ENCODE data around the gene RNF19B.

RNF19B gene

DNA sequence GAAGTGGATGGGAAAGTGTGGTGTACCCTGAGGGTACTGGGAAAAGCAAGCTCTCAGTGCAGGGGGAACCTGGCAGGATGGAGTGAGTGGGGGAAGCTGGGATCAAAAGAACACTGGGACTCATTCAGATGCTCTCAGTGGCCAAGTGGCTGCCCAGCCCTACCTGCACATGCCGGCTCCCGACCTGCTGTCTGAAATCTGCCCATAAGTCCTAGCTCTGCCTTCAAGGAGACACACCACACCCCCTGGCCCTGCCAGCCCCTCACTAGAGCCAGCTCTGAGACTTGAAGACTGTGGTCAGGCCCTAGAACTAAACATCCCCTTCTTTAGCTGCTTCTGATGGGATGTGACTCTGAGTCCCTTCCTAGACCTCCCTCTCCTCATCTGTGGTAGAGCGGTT, 65.7 kb downstream of the RNF19B start:
- peak overlapping the region; percentile 89 for H3K27ac ChIP-seq
- TF ChIP-seq ZFX (IDR thresholded peaks at IDR 0.05; ENCODE audit: borderline replicate concordance) (no peak), CTCF (IDR thresholded peaks at IDR 0.05) (no peak)

- peak overlapping the region; percentile 89; the same call in 1 of the 2 replicates for H3K27ac ChIP-seq
- TF ChIP-seq ZFX (IDR thresholded peaks at IDR 0.05; ENCODE audit: borderline replicate concordance) (no peak), CTCF (IDR thresholded peaks at IDR 0.05) (no peak)
Observed at GRCh38 chr1:32898056-32898455, 66.6 kb downstream of the RNF19B start.

DNA sequence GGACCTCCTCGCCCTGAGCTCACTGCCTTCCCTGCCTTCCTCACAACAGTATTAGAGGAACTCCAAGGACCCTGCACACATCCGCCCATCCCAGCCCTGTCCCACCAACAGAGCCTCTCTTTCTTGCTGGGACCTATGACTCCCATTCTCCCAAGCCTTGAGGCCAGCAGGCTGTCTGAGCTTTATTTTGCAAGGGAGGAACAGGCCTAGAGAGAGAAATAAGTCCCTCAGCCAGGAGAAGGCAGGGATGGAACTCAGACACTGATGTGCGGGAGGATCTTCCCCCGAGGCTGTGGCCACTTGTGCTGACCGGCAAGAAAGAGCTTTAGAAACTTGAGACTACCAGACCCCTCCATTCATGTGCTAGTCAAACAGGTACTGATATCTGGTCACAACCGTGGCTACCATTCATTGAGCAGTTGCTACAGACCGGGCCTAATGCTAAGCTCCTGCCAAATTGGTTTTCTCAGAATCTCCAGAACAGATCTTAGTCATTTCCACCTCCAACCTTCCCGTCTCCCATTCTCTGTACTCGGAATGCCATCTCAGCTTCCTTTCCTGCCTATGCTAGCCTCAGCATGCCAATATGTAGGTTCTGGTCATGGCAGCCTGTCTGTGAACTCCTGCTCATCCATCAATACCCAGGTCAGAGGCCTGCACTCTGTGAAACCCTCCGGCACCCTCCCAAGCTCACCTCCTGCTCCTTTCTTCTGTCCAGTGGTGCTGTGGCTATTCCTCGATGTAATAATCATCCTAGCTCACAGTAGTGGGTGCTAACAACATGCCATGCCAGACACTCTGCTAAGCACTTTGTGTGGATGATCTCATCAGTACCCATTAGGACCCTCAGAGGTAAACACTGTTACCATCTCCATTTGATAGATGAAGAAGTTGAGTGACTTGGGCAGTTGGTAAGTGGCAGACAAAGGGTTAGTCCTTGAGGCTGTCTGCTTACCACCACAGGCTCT, 67.2 kb downstream of the RNF19B start:
- H3K27ac ChIP-seq: peak overlapping the region; percentile 33; the same call in 1 of the 2 replicates
- TF ChIP-seq ZFX (IDR thresholded peaks at IDR 0.05; ENCODE audit: borderline replicate concordance) (no peak), CTCF (IDR thresholded peaks at IDR 0.05) (no peak)

DNA sequence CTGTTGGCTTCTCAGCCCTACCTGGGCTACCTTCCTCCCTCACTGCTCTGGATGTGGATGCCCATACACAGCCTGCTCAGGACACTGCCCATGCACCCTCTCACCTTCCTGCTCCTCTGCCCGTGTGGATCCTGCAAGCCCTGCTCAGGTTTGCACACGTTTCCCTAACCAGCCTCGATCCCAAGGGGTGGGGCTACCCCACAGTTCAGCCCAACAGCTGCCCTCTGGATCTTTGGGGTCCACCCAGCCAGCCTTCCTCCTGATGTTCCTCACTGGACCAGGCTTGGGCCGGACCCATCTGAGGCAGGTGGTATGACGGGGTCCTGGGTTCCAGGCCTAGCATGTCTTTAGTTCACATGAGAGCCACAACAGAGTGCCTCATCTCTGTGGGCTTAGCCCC, 68.2 kb downstream of the RNF19B start:
- TF ChIP-seq ZFX (IDR thresholded peaks at IDR 0.05; ENCODE audit: borderline replicate concordance) (no peak), CTCF (IDR thresholded peaks at IDR 0.05) (no peak)
- H3K27ac ChIP-seq: peak overlapping the region; percentile 33; the same call in 1 of the 2 replicates

DNA sequence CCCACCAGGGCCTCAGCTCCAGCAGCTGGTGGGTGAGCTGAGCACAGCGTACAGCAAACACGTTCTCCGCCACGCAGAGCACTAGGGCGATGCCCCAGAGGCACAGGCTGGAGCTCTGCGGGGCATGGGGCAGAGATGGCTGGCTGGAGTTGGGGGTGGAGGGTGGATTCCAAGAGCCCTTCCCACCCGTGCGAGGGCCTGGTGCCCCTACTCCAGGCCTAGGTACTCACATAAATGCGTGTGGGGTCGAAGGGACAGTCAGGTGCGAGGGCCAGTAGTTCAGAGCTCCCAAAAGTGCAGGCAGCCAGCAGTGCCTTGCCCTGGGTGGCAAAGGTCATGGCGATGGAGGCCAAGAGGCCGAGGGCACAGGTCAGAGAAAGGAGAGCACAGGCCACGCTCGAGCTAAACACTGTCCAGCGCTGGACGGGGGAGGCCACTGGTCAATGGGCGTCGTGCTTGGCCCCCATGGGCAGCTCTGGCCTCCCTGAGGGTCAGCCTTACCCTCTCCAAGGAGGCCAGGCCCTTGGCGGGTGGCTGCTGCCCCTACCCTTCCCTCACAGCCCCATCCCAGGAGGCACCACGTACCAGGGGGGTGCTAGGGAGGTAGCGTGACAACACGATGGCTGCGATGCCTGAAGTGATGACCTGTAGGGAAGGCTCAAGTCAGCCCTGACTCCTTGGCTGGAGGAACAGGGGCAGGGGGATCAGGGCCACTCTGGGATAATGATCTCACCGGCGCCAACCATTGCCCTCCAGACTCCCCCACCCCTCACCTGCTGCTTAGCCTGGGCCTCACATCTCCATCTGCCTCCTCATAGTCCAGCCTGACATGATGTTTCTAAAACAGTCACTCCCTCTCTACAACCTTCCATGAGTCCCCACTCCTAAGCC, 69.0 kb downstream of the RNF19B start:
- H3K27ac ChIP-seq: peak overlapping the region; percentile 92
- no peak for TF ChIP-seq ZFX (IDR thresholded peaks at IDR 0.05; ENCODE audit: borderline replicate concordance)
- no peak for TF ChIP-seq CTCF (IDR thresholded peaks at IDR 0.05)

GRCh38 chr1:32894681-32895080, 69.9 kb downstream of the RNF19B start:
- TF ChIP-seq CTCF (IDR thresholded peaks at IDR 0.05) (no peak), ZFX (IDR thresholded peaks at IDR 0.05; ENCODE audit: borderline replicate concordance) (no peak)
- peak overlapping the region; percentile 92 for H3K27ac ChIP-seq
